GM10847 (cell line): ENCODE measurements around the gene LMBRD1.

Source experiments
- POLR2A ChIP-seq: IDR thresholded peaks from 2 replicates; pipeline ENCODE4 v1.6.1; 2011; ENCODE audit not compliant: insufficient read length; ENCODE audit errors: extremely low read depth

Gene LMBRD1

DNA sequence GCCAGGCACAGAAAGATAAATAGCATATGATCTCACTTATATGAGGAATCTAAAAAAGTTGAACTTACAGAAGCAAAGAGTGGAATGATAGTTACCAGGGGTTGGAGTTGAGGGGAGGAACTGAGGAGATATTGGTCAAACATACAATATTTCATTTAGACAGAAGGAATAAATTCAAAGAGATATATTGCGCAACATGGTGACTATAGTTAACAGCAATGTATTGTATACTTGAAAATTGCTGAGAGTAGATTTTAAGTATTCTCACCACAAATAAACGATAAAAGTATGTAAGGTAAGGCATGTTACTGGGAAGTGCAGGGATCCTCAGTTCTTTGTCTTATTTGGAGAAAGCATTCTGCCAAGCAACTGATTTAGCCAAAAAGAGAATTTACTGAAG, 171.9 kb downstream of the LMBRD1 start:
- TF ChIP-seq POLR2A = no peak
